Cardiac muscle cell (in vitro differentiated cells and primary cell): ENCODE data around the gene TULP3. TPM values are rescaled to one million over a fixed set of nuclear protein-coding genes. Genes with fewer than 3 reads are reported as not detected.

Source experiments
- DNase-seq, 2 donors: peaks; one replicate each; pipeline versions ENCODE4 v3.0.0 to v3.0.0-alpha.2; 2010 to 2017; ENCODE audit warnings: low read depth in 1 of 2, low spot score in 1 of 2
- H3K27ac ChIP-seq: fragments of 200-600 bp; sonication (generic); 2 replicates; pipeline ENCODE4 v1.5.1; 2016
- H3K27me3 ChIP-seq: fragments of 200-600 bp; sonication (generic); 2 replicates; pipeline ENCODE4 v1.6.0; 2016; ENCODE audit warnings: control low read depth
- H3K36me3 ChIP-seq: fragments of 200-600 bp; sonication (generic); 2 replicates; pipeline ENCODE4 v1.5.1; 2016; ENCODE audit warnings: control low read depth
- H3K4me1 ChIP-seq: fragments of 200-600 bp; sonication (generic); 2 replicates; pipeline ENCODE4 v1.8.1; 2017; ENCODE audit warnings: low read depth, mild to moderate bottlenecking, mixed run types
- H3K4me3 ChIP-seq: fragments of 200-600 bp; sonication (generic); 2 replicates; pipeline ENCODE4 v1.5.1; 2016; ENCODE audit warnings: mild to moderate bottlenecking
- H3K9me3 ChIP-seq: fragments of 200-600 bp; sonication (generic); 2 replicates; pipeline ENCODE4 v1.5.1; 2017; ENCODE audit warnings: low read depth, mild to moderate bottlenecking, control low read depth
- polyA plus RNA-seq: library from polyadenylated mRNA; unstranded; fragments of >200 nt; fragmentation: Nextera tagmentation; extraction: Ambion mirVana; gene quantifications from 2 replicates; pipeline ENCODE4 v1.2.1, GENCODE V29; 2016
- total RNA-seq: library from RNA; depleted of rRNA; stranded (reverse); fragments of >200 nt; gene quantifications from 2 replicates; pipeline ENCODE4 v1.2.3, GENCODE V29; 2016
- TF ChIP-seq, protein P1 (sequence below): IDR thresholded peaks from 2 replicates; pipeline ENCODE4 v1.5.1; 2012; ENCODE audit warnings: low read depth, mild to moderate bottlenecking, low read length

The TULP3 gene
- total and polyA plus RNA-seq, 2 experiments from 2014 or later: 19.5 to 30.4 TPM

DNA sequence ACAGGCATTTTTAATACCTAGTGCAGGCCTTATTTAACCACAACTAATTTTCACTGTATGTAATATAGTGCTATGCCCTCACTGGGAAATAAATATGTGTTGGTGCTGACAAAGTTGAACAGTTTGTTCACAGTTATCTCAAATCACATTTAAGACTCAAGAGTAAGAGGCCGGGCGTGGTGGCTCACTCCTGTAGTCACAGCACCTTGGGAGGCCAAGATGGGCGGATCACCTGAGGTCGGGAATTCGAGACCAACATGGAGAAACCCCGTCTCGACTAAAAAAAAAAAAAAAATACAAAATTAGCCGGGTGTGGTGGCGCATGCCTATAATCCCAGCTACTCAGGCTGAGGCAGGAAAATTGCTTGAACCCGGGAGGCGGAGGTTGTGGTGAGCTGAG, 45.6 kb downstream of the TULP3 start:
- H3K27me3 ChIP-seq: no peaks in the 10 kb centered on the region
- TF ChIP-seq, protein P1, sequence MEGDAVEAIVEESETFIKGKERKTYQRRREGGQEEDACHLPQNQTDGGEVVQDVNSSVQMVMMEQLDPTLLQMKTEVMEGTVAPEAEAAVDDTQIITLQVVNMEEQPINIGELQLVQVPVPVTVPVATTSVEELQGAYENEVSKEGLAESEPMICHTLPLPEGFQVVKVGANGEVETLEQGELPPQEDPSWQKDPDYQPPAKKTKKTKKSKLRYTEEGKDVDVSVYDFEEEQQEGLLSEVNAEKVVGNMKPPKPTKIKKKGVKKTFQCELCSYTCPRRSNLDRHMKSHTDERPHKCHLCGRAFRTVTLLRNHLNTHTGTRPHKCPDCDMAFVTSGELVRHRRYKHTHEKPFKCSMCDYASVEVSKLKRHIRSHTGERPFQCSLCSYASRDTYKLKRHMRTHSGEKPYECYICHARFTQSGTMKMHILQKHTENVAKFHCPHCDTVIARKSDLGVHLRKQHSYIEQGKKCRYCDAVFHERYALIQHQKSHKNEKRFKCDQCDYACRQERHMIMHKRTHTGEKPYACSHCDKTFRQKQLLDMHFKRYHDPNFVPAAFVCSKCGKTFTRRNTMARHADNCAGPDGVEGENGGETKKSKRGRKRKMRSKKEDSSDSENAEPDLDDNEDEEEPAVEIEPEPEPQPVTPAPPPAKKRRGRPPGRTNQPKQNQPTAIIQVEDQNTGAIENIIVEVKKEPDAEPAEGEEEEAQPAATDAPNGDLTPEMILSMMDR: no peak
- H3K4me1 ChIP-seq: no peaks in the 10 kb centered on the region
- no peak overlapping the region for H3K27ac ChIP-seq
- no peak for DNase-seq
- H3K36me3 ChIP-seq: peaks cover 29% of the 10 kb centered on the region
- no peak overlapping the region for H3K4me3 ChIP-seq
- no peaks in the 10 kb centered on the region for H3K9me3 ChIP-seq

DNA sequence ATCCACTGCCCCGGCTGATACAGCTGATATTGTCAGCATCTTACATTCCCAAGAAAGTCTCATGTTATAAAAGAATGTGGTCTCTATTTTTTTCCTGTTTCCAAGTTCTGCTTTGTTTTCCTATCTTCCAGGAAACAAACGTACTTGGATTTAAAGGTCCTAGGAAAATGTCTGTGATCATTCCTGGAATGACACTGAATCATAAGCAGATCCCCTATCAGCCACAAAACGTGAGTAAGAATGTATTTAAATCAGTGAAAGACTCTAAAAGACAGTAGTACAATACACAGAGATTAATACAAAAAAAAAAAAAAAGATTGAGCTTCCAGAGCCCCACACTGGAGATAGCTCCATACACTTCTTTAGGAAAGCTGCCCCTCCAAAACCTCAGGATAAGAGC, 46.8 kb downstream of the TULP3 start:
- Histone ChIP-seq H3K4me1 (no peaks in the 10 kb centered on the region), H3K4me3 (no peak overlapping the region), H3K9me3 (no peaks in the 10 kb centered on the region), H3K27ac (no peak overlapping the region), H3K36me3 (peaks cover 28% of the 10 kb centered on the region), H3K27me3 (no peaks in the 10 kb centered on the region)
- TF ChIP-seq, protein P1: no peak
- DNase-seq: peak in 1 of 2 donors; percentile 11

DNA sequence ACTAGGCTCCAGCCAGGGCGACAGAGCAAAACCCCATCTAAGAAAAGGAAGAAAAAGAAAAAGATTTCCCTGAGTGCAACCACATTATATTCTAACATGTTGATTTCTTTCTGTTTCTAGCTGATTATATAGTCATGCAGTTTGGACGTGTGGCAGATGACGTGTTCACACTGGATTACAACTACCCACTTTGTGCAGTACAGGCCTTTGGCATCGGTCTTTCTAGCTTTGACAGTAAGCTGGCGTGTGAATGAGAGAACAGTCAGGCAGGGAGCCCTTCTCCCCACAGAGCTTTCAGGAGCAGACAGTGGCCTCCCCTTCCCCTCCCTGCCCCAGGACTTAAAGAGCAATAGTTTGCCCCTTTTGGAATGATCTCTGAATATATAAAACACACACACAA, 48.5 kb downstream of the TULP3 start:
- H3K27me3 ChIP-seq: no peaks in the 10 kb centered on the region
- TF ChIP-seq, protein P1: no peak
- no peak overlapping the region for H3K27ac ChIP-seq
- peaks cover 23% of the 10 kb centered on the region for H3K36me3 ChIP-seq
- no peak for DNase-seq
- H3K9me3 ChIP-seq: no peaks in the 10 kb centered on the region
- no peaks in the 10 kb centered on the region for H3K4me1 ChIP-seq
- no peak overlapping the region for H3K4me3 ChIP-seq

- Histone ChIP-seq H3K36me3 (peaks cover 14% of the 10 kb centered on the region), H3K27ac (peak overlapping the region; percentile 25), H3K27me3 (no peaks in the 10 kb centered on the region), H3K9me3 (no peaks in the 10 kb centered on the region), H3K4me1 (no peaks in the 10 kb centered on the region), H3K4me3 (no peak overlapping the region)
- TF ChIP-seq, protein P1: no peak
- DNase-seq: no peak
Observed at GRCh38 chr12:2940564-2940963, 49.9 kb downstream of the TULP3 start.

DNA sequence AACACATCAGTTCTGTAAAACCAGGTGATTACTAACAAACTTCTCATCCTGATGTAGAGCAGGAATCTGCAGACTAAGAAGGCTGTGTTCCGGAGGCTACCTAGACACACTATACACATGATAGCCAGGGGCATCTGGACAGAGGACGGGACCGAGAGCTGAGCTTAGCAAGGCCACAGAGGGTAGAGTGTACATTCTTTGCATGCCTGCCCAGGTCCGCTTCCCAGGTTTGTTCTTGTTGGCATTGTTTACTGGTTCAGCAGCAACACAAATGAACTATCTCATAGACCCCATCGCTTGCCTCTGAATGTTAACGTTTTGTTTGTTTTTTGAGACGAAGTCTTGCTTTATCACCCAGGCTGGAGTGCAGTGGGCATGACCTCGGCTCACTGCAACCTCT, 50.8 kb downstream of the TULP3 start:
- Histone ChIP-seq H3K36me3 (peaks cover 14% of the 10 kb centered on the region), H3K4me1 (no peaks in the 10 kb centered on the region), H3K9me3 (no peaks in the 10 kb centered on the region), H3K27ac (no peak overlapping the region), H3K4me3 (no peak overlapping the region), H3K27me3 (no peaks in the 10 kb centered on the region)
- peak in 1 of 2 donors; percentile 15 for DNase-seq
- TF ChIP-seq, protein P1: no peak

DNA sequence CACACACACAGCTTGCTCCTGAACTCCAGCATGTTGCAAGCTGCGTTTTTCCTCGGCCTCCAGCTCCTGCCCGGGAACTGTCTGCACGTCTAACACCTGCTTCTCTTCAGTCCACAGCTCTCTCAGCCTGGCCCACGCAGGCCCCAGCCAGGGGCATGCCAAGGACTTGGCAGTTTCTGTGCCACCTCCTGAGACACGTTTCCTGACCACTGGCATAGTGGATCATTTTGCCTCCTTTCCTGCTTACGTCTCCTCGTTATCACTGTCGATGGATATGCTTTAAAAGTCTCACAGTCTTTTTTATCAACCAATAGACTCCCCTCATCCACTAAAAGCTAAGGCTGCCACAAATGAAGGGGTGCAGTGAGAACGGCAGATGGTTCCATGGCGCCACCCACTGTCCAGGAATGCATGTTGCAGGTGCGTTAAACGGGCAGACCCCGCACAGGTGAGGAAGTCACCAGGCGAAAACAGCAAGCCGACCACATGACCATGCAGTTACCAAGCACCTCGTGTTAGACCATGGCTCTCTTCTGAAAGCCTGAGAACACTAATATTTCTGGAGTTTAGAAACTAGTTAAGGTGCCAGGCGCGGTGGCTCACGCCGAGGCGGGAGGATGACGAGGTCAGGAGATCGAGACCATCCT, 53.8 kb downstream of the TULP3 start:
- peak overlapping the region; percentile 60 for H3K27ac ChIP-seq
- peak; percentile 53 to 64 for DNase-seq
- no peaks in the 10 kb centered on the region for H3K4me1 ChIP-seq
- H3K9me3 ChIP-seq: no peaks in the 10 kb centered on the region
- H3K27me3 ChIP-seq: no peaks in the 10 kb centered on the region
- no peak overlapping the region for H3K4me3 ChIP-seq
- peaks cover 5% of the 10 kb centered on the region for H3K36me3 ChIP-seq
- TF ChIP-seq, protein P1: peak; percentile 73
